COLO668 (cell line): ENCODE measurements around the gene PGAP6.
"Not testable (repeated sequence)": the region's sequence is repeated elsewhere in the genome, so short reads cannot be mapped to it uniquely, and the experiment has no call there.

Experiments
- DNase-seq: peaks from one replicate; lab custom pipeline; 2025; ENCODE audit not compliant: unreplicated experiment; lab: John Stamatoyannopoulos, UW

Gene PGAP6

DNA sequence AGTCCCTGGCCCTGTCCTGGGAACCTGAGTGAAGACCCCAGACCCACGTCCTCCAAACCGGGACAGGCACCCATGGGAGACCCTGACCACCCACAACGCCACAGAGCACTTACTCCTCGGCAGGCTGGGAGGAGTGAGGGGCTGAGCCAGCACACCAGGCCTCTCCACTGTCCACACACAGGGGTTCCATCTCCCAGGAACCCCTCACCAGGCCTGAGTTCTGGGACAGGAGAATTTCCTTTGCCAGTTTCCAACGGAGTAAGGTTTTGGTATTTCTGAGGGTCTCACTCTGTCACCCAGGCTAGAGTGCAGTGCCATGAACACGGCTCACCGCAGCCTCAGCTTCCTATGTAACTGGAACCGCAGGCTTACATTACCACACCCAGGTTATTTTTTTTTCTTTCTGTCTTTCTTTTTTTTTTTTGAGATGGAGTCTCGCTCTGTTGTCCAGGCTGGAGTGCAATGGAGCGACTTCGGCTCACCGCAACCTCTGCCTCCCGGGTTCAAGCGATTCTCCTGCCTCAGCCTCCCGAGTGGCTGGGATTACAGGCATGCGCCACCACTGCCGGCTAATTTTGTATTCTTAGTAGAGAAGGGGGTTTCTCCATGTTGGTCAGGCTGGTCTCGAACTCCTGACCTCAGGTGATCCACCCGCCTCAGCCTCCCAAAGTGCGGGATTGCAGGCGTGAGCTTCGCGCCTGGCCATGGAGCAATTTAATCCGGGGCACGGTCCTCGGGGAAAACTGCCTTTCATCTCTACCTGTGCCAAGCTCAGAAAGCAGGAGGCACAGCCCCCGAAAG is 1.6 kb downstream of the PGAP6 start:
- no peak for DNase-seq

DNA sequence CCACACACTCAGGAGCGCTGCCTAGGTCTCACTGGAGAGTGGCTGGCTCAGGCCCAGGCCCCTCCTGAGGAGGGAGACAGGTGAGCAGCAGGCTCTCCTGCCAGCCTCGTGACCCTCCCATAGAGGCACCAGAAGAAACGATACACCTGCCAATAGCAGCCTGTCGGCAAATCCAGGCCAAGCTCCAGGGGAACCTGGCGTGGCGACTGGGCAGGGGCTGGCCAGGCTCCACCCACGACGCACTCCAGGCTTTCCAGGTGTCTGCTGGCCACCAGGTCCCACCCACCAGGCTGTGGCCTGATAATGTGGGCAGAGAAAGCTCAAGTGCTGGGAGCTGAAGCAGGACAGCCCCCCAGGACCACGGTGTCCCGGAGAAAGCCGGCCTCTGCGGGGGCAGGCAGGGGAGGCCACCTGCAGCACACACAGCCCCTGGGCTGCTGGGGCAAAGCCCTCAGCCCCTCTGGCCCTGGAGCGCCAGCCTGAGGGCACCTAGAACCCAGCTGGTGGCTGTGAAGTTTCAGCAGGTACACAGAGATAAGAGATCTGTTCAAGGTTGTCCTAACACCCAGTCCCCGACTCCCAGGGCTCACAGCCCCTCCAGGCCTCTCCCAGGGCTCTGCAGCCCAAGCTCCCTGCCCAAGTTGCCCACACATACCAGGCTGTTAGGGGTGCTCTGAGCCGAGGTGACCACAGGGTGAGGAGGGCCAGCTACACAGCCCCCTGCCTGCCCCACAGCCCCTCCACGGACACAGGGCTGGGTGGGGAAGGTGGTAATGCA is 2.4 kb downstream of the PGAP6 start:
- peak; percentile 94 for DNase-seq

DNA sequence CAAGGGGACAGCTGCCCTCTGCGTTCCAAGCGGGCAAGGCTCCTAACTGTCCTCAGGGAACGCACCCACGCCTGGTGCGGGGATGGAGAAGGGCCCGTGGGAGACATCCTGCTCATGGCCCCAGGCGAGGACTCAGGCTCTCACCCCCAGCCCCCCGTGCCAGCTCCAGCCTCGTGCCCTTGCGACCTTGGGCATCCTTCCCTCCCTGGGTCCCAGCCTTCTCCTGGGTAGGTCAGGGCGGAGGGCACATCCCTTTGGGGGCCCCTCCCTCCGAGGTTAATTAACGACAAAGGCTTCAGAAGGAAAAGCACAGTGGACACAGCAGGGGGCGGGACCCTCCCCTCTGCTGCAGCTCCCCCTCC is 3.0 kb downstream of the PGAP6 start:
- no peak for DNase-seq

GRCh38 chr16:378113-378820 is 3.5 kb downstream of the PGAP6 start:
- DNase-seq = not testable (repeated sequence)

DNA sequence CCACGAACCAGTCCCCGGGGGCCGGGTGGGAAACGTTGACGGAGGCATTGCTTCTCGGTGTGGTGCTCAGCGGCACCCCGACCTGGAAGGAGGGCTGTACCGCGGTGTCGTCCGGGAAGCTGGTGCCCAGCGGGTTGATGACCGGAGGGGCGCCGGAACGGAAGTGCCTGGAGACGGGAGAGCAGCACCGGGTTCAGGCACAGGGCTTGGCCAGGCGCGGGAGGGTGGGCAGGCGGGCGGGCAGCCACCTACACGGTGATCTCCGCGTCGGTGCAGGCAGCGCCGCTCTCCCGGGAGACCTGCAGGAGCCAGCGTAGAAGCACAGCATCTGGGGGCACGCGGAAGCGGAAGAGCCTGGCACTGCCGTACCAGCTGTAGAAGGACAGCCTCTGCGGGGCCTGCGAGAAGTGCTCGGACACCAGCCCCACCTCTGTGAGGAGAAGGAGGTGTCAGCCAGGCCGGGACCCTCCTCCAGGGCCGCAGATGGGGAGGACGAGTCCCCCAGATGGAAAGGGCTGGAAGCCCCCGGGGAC is 4.3 kb downstream of the PGAP6 start:
- no peak for DNase-seq

DNA sequence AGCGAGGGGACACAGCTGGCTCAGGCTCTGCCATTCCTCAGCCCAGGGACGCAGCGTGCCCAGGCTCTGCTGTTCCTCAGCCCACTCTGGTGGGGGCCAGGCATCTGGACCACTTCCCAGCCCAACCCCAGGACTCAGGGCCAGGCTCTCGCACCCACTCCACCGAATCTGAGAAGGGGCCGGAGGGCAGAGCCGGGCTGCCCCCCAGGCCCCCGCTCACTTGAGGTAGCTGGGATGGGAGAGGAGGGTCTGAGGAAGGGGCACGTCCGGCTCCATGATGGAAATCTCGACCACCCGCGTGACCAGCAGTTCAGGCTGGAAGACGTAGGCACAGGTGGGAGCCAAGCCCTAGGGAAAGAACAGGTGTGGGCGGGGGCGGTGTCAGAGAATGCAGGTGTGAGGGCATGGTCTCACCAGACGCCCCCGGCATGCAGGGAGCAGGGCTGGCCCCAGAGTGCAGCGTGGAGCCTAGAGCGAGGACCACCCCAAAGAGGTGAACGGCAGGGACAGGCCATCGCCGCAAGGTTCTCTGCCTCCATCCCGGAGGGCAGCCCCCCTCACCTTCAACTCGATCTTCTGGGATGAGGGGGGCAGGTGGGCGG is 4.9 kb downstream of the PGAP6 start:
- DNase-seq = no peak

DNA sequence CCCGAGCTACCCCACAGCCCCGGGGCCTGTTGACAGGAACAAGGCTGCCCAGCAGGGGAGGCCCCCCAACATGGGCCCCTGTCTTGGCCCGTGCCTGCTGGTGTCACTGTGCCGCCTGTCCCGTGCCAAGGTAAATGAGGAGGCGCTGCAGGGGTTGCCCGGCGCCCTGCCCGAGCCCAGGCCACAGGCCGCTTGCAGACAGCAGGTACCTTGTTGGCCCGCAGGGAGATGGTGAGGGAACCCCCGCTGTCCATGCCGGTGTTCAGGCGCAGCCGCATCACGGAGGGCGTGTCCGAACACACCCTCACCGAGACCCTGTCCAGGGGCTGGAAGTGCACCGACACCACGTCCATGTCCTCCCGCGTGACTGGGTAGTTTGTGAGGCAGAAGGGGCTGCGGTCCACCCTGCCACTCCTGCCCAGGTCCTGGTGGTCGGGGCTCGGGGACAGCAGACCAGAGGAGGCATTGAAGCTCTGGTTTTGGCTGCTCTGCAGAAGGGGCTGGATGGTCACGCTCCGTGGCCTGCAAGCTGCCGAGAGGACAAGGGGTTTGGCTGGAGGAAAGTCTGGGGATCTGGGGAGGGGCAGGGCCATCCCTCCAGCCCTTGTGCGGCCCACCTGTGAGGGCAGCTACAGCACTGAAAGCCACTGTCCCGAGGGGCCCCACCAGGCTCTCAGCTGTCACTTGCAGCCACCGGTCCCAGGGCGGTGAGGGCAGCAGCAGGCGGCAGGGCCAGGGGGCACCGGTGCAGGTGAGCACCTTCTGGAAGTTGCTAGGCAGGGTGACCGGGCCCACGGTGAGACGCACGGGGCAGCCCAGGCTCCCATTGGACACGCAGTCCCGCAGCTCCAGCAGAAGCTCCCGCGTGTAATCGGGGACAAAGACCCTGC is 5.6 kb downstream of the PGAP6 start:
- DNase-seq = no peak

DNA sequence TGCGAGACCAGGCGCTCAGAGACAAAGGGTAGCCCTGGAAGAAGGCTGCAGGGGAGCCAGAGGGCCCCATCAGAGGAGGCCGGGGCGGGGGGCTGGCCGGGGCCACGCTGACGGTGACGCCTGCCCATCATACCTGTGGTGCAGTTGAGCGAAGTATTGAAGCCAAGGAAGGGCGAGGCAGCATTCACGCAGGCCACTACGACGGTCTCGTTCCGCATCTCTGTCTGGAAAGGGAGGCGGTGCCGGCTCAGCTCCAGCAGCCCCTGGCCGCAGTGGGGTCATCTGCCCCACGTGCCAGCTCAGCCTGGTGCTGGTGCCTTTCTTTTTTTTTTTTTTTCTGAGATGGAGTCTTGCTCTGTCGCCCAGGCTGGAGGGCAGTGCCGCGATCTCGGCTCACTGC is 6.6 kb downstream of the PGAP6 start:
- DNase-seq = no peak

GRCh38 chr16:374616-374926 is 7.2 kb downstream of the PGAP6 start:
- no peak for DNase-seq

DNA sequence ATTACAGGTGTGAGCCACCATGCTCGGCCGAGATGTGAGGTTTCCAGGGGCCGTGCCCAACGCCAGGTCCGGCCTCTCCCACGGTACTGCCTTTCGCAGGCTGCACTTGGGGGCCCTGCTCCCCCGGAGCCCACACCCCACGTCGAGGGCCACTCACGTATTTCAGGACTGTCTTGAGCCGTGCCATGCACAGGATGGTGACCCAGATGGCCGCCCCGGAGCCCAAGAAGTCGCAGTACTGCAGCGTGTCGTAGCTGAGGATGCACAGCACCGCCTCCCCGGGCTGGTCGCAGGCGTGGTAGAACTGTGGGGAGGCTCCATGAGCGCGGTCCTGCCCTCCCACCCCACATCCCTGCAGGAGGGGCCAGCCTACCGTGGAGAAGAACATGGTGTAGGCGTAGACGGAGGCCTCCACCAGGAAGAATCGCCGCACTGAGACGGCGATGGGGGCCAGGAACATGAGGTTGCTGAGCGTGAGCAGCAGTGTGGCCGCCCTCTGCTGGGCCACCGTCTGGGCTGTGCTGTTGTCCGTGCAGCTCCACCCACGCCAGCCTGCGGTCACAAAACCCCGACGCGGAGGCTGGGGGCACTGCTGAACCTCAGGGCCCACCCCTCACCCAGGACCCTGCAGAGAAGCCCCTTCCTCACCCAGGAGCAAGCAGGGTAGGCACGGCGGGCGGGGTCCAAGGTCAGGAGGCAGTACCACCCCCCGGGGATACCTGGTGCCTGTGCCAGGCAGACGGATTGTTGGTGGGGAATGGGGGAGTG is 7.7 kb downstream of the PGAP6 start:
- no peak for DNase-seq

GRCh38 chr16:373020-373598 is 8.7 kb downstream of the PGAP6 start:
- DNase-seq = no peak

- no peak for DNase-seq
These were observed 9.3 kb downstream of the PGAP6 start for GRCh38 chr16:372302-372983.

DNA sequence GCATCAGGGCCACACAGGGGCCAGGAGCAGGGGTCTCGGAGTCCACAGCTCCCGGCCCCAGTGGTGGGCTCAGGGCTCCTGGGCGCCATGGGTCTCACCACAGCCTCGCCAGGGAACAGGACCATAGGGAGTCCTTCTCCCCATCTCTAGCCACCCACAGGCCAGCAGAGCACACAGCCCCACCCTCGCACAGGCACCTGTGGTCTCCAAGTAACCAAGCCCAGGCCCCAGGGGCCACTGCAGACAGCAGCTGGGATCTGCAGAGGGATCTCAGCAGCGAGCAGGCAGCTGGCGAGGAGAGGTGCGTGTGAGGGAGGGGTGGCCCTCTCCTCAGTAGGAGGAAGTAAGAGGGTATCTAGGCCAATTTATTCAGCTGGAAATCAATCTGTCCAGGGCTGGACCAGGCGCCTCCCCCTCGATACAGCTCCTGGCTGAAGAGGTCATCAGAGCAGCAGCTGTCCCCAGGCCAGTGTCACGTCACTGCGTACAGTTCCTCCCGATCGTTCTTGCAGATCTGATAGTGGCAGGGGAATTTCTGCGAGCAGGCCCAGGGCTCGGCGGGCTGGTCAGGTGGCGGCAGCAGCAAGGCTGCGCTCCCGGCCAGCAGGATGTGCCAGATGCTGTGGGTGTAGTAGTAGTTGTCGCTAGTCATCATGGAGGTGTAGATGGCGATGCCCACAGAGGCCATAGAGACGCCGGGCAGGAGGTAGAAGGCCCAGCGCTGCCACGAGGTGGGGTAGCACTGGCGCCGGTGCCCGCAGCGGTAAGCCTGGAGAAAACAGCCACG is 10.1 kb downstream of the PGAP6 start:
- DNase-seq = peak; percentile 95

DNA sequence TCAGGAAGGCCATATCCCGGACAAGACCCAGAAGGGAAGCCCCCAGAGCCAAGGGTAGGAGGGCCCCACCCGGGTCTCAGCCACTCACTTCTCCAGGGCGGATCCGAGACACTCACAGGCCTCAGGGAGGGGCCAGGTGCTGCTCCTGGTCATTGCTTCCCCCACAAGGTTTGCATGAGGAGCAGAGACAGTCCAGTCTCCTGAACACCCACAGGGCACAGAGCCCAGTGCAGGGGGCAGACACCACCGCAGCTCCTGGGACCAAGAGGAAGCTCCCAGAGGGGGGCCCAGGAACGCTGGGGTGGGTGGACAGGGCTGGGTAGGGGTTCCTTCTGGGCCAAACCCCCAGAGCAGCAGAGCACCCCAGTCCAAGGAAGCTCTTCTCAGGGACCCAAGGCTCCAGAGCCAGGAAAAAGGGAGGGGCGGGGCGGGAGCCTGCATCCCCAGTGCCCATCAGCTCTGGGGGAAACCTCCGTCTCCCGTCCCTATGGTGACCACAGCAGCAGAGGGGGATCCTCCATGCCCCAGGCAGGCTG is 10.7 kb downstream of the PGAP6 start:
- peak; percentile 54 for DNase-seq

DNA sequence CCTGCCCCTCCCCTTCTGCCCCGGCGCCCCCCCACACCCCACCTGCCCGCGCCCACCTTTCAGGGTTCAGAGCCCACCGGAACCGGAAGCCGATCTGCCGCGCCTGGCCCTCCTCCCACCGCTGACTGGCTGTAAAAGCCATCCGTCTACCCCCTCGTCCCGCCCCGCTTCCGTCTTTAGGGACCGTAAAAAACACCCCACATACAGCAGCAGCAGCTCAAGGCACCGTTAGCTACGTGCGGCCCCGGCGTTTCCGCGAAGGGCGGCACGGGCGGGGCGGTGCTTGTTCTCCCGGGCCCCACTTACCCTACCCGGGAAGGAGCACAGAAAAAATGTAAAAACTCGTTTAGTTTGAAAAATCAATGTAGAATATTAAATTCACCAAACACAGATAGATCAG is 11.3 kb downstream of the PGAP6 start, which contains the start of gene MRPL28:
Gene MRPL28, minus strand, starts transcription at position 96 of the 400 bp plus-strand sequence. CDS start 320 bp downstream, outside the sequence.
- peak; percentile 95 for DNase-seq

DNA sequence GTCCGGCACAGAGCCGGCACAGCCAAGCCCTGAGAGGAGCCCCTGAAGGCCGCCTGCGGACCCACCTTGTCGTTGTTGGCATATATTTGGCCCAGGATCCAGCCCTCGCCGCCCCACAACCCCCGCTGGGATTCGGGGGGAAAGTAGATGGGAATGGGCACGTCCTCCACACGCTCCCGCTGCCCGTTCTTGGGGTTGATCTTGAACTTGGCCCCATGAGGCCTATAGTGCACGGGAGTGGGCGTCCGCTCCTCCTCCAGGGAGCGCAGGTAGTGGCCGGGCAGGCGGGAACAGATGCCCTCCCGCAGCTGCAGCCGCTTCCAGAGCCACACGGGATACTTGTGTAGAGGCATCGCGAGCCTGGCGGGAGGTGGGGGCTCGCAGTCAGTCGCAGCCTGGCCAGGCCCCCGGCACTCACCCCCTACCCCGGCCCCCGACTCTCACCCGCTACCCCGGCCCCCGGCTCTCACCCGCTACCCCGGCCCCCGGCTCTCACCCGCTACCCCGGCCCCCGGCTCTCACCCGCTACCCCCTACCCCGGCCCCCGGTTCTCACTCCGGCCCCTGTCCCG is 11.8 kb downstream of the PGAP6 start:
- peak; percentile 24 for DNase-seq

GRCh38 chr16:369275-369865 is 12.4 kb downstream of the PGAP6 start:
- DNase-seq = no peak
